Measurements from ENCODE around the gene NUP43. TPM values are rescaled to one million over a fixed set of nuclear protein-coding genes. Genes with fewer than 3 reads are reported as not detected.
"Not testable (repeated sequence)": the region's sequence is repeated elsewhere in the genome, so short reads cannot be mapped to it uniquely, and the experiment has no call there.

The NUP43 gene
- total RNA-seq, 2 donors from 2014 or later: 18.3 to 26.7 TPM

- DNase-seq (ENCODE audit: low spot score): no peak
- no peaks in the 10 kb centered on the region for H3K9me3 ChIP-seq
- no peaks in the 10 kb centered on the region for H3K27me3 ChIP-seq (replicated peaks; ENCODE audit: insufficient read depth)
- no peaks in the 10 kb centered on the region for H3K36me3 ChIP-seq
- peaks cover 0 to 6% of the 10 kb centered on the region in 2 donors for H3K4me1 ChIP-seq (ENCODE audit: control insufficient read depth in 1 of 2, low read depth in 2 of 2)
- H3K27ac ChIP-seq: no peak overlapping the region
- no peak for TF ChIP-seq CTCF (IDR thresholded peaks at IDR 0.05)
- H3K4me3 ChIP-seq: no peak overlapping the region
- no peak for ATAC-seq (ENCODE audit: insufficient number of reproducible peaks, low FRiP score, low read depth)
Observed at GRCh38 chr6:149763866-149764265, 17.5 kb upstream of the NUP43 start.

DNA sequence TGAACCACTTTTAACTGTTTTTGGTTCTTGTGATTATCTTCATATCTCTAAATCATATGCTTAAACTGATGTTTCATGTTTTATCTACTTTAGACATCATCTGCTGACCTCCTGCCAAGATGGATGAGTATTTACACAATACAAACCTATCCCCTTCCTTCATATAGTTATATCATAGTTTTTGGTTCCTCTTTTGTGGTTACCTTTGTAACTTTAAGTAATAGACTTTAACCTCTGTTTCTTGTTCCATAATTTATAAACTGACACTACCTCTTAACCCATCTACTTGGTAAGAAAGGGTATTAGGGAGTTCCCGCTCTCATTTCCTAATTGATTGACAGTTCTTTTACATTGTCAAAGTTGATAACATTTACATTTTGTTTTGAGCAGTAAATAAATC lies 15.1 kb upstream of the NUP43 start:
- H3K27me3 ChIP-seq (replicated peaks; ENCODE audit: insufficient read depth): no peaks in the 10 kb centered on the region

DNA sequence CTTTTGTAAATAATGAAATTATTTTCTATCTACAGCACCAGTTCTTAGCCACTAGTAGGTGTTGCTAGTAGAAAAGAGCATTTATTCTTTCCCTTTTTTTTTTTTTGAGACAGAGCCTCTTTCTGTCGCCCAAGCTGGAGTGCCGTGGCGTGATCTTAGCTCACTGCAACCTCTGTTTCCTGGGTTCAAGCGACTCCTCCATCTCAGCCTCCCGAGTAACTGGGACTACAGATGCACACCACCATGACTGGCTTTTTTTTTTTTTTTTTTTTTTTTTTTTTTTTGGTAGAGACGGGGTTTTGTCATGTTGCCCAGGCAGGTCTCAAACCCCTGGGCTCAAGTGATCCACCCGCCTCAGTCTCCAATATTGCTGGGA lies 9.9 kb upstream of the NUP43 start:
- no peaks in the 10 kb centered on the region for H3K36me3 ChIP-seq
- H3K27ac ChIP-seq: no peak overlapping the region
- no peak overlapping the region for H3K4me3 ChIP-seq
- no peak for ATAC-seq (ENCODE audit: insufficient number of reproducible peaks, low FRiP score, low read depth)
- H3K4me1 ChIP-seq (ENCODE audit: control insufficient read depth in 1 of 2, low read depth in 2 of 2): peaks cover 3 to 14% of the 10 kb centered on the region in 2 donors
- no peaks in the 10 kb centered on the region for H3K27me3 ChIP-seq (replicated peaks; ENCODE audit: insufficient read depth)
- no peak for TF ChIP-seq CTCF (IDR thresholded peaks at IDR 0.05)
- no peak for DNase-seq (ENCODE audit: low spot score)
- no peaks in the 10 kb centered on the region for H3K9me3 ChIP-seq

More for the DNA sequence above, 15.1 kb upstream of the NUP43 start:
- Histone ChIP-seq H3K9me3 (no peaks in the 10 kb centered on the region), H3K36me3 (no peaks in the 10 kb centered on the region), H3K27ac (no peak overlapping the region), H3K4me3 (no peak overlapping the region), H3K4me1 (ENCODE audit: control insufficient read depth in 1 of 2, low read depth in 2 of 2) (peaks cover 0 to 6% of the 10 kb centered on the region in 2 donors)
- no peak for DNase-seq (ENCODE audit: low spot score)
- TF ChIP-seq CTCF (IDR thresholded peaks at IDR 0.05): no peak
- ATAC-seq (ENCODE audit: insufficient number of reproducible peaks, low FRiP score, low read depth): no peak

DNA sequence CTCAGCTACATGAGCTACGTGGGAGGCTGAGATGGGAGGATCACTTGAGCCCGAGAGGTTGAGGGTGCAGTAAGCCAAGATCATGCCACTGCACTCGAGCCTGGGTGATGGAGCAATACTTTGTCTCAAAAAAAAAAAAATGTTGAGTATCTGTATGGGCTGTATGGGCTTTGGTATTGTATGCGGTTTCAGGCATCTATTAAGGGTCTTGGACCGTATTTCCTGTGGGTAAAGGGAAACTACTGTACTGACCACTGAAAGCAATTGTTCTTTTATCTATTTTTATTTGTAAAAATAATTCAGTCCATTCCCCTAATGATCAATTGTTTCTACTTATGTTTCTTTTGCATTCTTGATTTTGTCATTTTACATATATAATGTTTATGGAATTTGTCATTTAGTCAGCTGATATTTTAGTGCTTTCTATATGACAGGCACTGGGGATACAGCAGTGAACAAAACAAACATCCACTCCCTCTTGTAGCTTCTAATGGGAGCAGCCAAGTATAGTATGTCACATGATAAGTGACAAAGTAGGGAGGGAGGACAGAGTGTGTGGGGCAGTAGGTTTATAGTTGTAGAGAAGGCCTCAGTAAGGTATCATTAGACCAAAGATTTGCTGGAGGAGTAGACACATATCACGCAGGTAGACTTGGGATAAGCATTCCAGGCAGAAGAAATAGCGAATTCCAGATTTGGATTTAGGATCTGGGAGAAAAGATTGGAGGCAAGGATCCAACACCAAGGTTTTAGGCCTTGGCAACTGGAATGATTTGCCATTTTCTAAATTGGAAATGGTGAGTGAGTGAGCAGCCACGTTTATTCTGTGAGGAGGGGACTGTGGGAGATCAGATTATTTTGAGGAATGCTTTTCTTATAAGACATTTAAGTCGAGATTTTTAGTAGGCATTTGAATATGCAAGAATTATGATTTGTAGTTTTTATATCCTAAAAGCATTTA lies 9.3 kb upstream of the NUP43 start:
- Histone ChIP-seq H3K4me1 (ENCODE audit: control insufficient read depth in 1 of 2, low read depth in 2 of 2) (peaks cover 6 to 21% of the 10 kb centered on the region in 2 donors), H3K36me3 (no peaks in the 10 kb centered on the region), H3K27ac (no peak overlapping the region), H3K4me3 (no peak overlapping the region), H3K9me3 (no peaks in the 10 kb centered on the region), H3K27me3 (replicated peaks; ENCODE audit: insufficient read depth) (no peaks in the 10 kb centered on the region)
- no peak for TF ChIP-seq CTCF (IDR thresholded peaks at IDR 0.05)
- ATAC-seq (ENCODE audit: insufficient number of reproducible peaks, low FRiP score, low read depth): no peak
- no peak for DNase-seq (ENCODE audit: low spot score)

DNA sequence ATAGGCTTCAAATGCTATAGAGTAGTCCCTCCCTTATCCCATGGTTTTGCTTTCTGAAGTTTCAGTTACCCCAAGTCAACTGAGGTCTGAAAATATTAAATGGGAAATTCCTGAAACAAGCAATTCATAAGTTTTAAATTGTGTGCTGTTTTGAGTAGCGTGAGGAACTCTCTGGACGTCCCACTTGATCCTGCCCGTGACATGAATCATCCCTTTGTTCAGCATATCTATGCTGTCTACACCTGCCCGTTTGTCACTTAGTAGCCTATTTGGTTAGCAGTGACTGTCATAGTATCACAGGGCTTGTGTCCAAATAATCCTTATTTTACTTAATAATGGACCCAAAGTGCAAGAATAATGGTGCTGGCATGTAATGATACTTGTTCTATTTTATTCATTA lies 8.2 kb upstream of the NUP43 start:
- DNase-seq (ENCODE audit: low spot score) (no peak), ATAC-seq (ENCODE audit: insufficient number of reproducible peaks, low FRiP score, low read depth) (no peak)
- Histone ChIP-seq H3K36me3 (no peaks in the 10 kb centered on the region), H3K27me3 (replicated peaks; ENCODE audit: insufficient read depth) (no peaks in the 10 kb centered on the region), H3K9me3 (no peaks in the 10 kb centered on the region), H3K4me1 (ENCODE audit: control insufficient read depth in 1 of 2, low read depth in 2 of 2) (peaks cover 7 to 21% of the 10 kb centered on the region in 2 donors), H3K4me3 (no peak overlapping the region), H3K27ac (no peak overlapping the region)
- TF ChIP-seq CTCF (IDR thresholded peaks at IDR 0.05): no peak

DNA sequence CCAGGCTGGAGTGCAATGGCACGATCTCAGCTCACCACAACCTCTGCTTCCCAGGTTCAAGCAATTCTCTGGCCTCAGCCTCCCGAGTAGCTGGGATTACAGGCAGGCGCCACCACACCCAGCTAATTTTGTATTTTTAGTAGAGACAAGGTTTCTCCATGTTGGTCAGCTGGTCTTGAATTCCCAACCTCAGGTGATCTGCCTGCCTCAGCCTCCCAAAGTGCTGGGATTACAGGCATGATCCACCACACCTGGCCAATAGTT lies 7.0 kb upstream of the NUP43 start:
- not testable (repeated sequence) for H3K9me3 ChIP-seq; ATAC-seq (ENCODE audit: insufficient number of reproducible peaks, low FRiP score, low read depth); H3K4me3 ChIP-seq; H3K27me3 ChIP-seq (replicated peaks; ENCODE audit: insufficient read depth); H3K27ac ChIP-seq; H3K36me3 ChIP-seq; DNase-seq (ENCODE audit: low spot score)
- H3K4me1 ChIP-seq (ENCODE audit: control insufficient read depth in 1 of 2, low read depth in 2 of 2): peaks cover 7 to 21% of the 10 kb centered on the region in 2 donors

Data from thoracic aorta (tissue), 2 donors.